Calu3 (cell line): ENCODE measurements around the gene ERG28. TPM values are rescaled to one million over a fixed set of nuclear protein-coding genes. Genes with fewer than 3 reads are reported as not detected.
"Not testable (repeated sequence)": the region's sequence is repeated elsewhere in the genome, so short reads cannot be mapped to it uniquely, and the experiment has no call there.

Experiments used
- BruUV-seq: library from RNA; stranded (reverse); fragments of 400-500 nt; replicated peaks from 2 replicates; lab custom pipeline; 2021; lab: Mats Ljungman, UMichigan
- CTCF ChIA-PET: fragments of 300-600 bp; sonication (Branson Sonifier 250); formaldehyde crosslinking; loops from one replicate; lab custom pipeline; 2022; ENCODE audit warnings: antibody characterized with exemption; lab: Charles Lee
- DNase-seq: peaks from one replicate; pipeline ENCODE4 v3.0.0; 2022
- H3K27ac Mint-ChIP-seq: one replicate; pipeline ENCODE4 v1.8.0; 2022; ENCODE audit warnings: mixed read lengths; ENCODE audit not compliant: unreplicated experiment
- H3K27me3 Mint-ChIP-seq: one replicate; pipeline ENCODE4 v1.8.0; 2022; ENCODE audit warnings: mixed read lengths; ENCODE audit not compliant: unreplicated experiment
- H3K36me3 Mint-ChIP-seq: one replicate; pipeline ENCODE4 v1.8.0; 2022; ENCODE audit warnings: mild to moderate bottlenecking, moderate library complexity, mixed read lengths; ENCODE audit not compliant: insufficient read depth, unreplicated experiment
- H3K4me1 Mint-ChIP-seq: one replicate; pipeline ENCODE4 v1.8.0; 2022; ENCODE audit warnings: mild to moderate bottlenecking, low read depth, mixed read lengths; ENCODE audit not compliant: unreplicated experiment
- H3K4me3 Mint-ChIP-seq: one replicate; pipeline ENCODE4 v1.8.0; 2022; ENCODE audit warnings: mild to moderate bottlenecking, low read depth, moderate library complexity, mixed read lengths; ENCODE audit not compliant: unreplicated experiment
- H3K9me3 Mint-ChIP-seq: one replicate; pipeline ENCODE4 v1.8.0; 2022; ENCODE audit warnings: low read depth, mixed read lengths; ENCODE audit not compliant: unreplicated experiment
- CTCF ChIP-seq: fragments of 200-600 bp; IDR thresholded peaks from one replicate; pipeline ENCODE4 v1.8.0; 2022; ENCODE audit warnings: antibody characterized with exemption; ENCODE audit not compliant: unreplicated experiment
- intact Hi-C: fragments of 100-400 bp; cut with micrococcal nuclease; formaldehyde crosslinking; loops from one replicate; pipeline ENCODE4 v1.10.0; 2022; ENCODE audit not compliant: unreplicated experiment
- total RNA-seq: library from RNA; stranded (reverse); gene quantifications from 2 replicates; pipeline ENCODE4 v1.2.3, GENCODE V29; 2022

ERG28 gene
- total RNA-seq, 1 experiment from 2014 or later = 30.5 TPM

- CTCF ChIA-PET = interaction anchor here (1.0 kb wide), 1 partner anchor 11 kb away, joined by 5 read pairs; no protein-coding TSS in a partner anchor
- Mint-ChIP-seq H3K4me1 (no peaks in the 10 kb centered on the region), H3K27me3 (peaks cover 35% of the 10 kb centered on the region), H3K4me3 (no peak overlapping the region), H3K27ac (no peak overlapping the region), H3K9me3 (peaks cover 2% of the 10 kb centered on the region), H3K36me3 (no peaks in the 10 kb centered on the region)
- DNase-seq = no peak
- TF ChIP-seq CTCF = no peak
- intact Hi-C loops = no loop called here
- no TSS peak for BruUV-seq
Observed at GRCh38 chr14:75605916-75606315, 54.8 kb downstream of the ERG28 start.

- no peaks in the 10 kb centered on the region for H3K36me3 Mint-ChIP-seq
- intact Hi-C loops = no loop called here
- no peak for TF ChIP-seq CTCF
- DNase-seq = no peak
- H3K9me3 Mint-ChIP-seq = peaks cover 2% of the 10 kb centered on the region
- BruUV-seq = no TSS peak
- peaks cover 28% of the 10 kb centered on the region for H3K27me3 Mint-ChIP-seq
- CTCF ChIA-PET = interaction anchor here (0.5 to 1.0 kb wide), 3 partner anchors 10 to 332 kb away, joined by 3 to 5 read pairs (median 4); no protein-coding TSS in a partner anchor
- H3K4me3 Mint-ChIP-seq = no peak overlapping the region
- H3K4me1 Mint-ChIP-seq = no peaks in the 10 kb centered on the region
- no peak overlapping the region for H3K27ac Mint-ChIP-seq
Observed at GRCh38 chr14:75604979-75605851, 55.5 kb downstream of the ERG28 start.

GRCh38 chr14:75602503-75602902 lies 58.2 kb downstream of the ERG28 start:
- intact Hi-C loops = no loop called here
- H3K4me3 Mint-ChIP-seq = no peak overlapping the region
- H3K9me3 Mint-ChIP-seq = peaks cover 2% of the 10 kb centered on the region
- CTCF ChIA-PET = no interaction called here
- no TSS peak for BruUV-seq
- no peaks in the 10 kb centered on the region for H3K36me3 Mint-ChIP-seq
- H3K27ac Mint-ChIP-seq = no peak overlapping the region
- no peaks in the 10 kb centered on the region for H3K4me1 Mint-ChIP-seq
- peaks cover 36% of the 10 kb centered on the region for H3K27me3 Mint-ChIP-seq
- no peak for TF ChIP-seq CTCF
- no peak for DNase-seq

- H3K4me1 Mint-ChIP-seq, H3K4me3 Mint-ChIP-seq, intact Hi-C loops, H3K27ac Mint-ChIP-seq, H3K9me3 Mint-ChIP-seq, H3K36me3 Mint-ChIP-seq, BruUV-seq, CTCF ChIA-PET, DNase-seq: not testable (repeated sequence)
- peaks cover 37% of the 10 kb centered on the region for H3K27me3 Mint-ChIP-seq
Observed at GRCh38 chr14:75601061-75601460, 59.6 kb downstream of the ERG28 start.

- H3K36me3 Mint-ChIP-seq, H3K4me1 Mint-ChIP-seq, H3K9me3 Mint-ChIP-seq, DNase-seq, intact Hi-C loops, H3K27ac Mint-ChIP-seq, BruUV-seq, CTCF ChIA-PET, H3K4me3 Mint-ChIP-seq: not testable (repeated sequence)
- H3K27me3 Mint-ChIP-seq = peaks cover 47% of the 10 kb centered on the region
Observed at GRCh38 chr14:75600100-75600499, 60.6 kb downstream of the ERG28 start.

Other genes with a start within 250 kb of the ERG28 start
- 18.8 and 24.1 TPM in 2 replicates for gene JDP2, start 232.9 kb downstream of the ERG28 start, total RNA-seq
- gene BATF, start 138.4 kb downstream of the ERG28 start, total RNA-seq = 1.4 and 2.2 TPM in 2 replicates
- 0.61 and 1.4 TPM in 2 replicates for gene FLVCR2, start 82.3 kb downstream of the ERG28 start, total RNA-seq
- gene TTLL5, start 370 bp upstream of the ERG28 start, total RNA-seq = 46.8 and 47.5 TPM in 2 replicates